Measurements from ENCODE around the gene TRIM24.

Gene TRIM24

GRCh38 chr7:138553805-138554204 lies 93.7 kb downstream of the TRIM24 start:
- peaks cover 53% of the 10 kb centered on the region for H3K9me3 Mint-ChIP-seq
- peaks cover 100% of the 10 kb centered on the region for H3K36me3 Mint-ChIP-seq (ENCODE audit: low read depth)
- no peaks in the 10 kb centered on the region for H3K4me1 Mint-ChIP-seq
- H3K27me3 Mint-ChIP-seq (ENCODE audit: low read depth, poor library complexity): peaks cover 3% of the 10 kb centered on the region
- TF ChIP-seq CTCF (IDR thresholded peaks at IDR 0.05): no peak
- DNase-seq: no peak
- H3K4me3 Mint-ChIP-seq: no peak overlapping the region
- H3K27ac Mint-ChIP-seq: no peak overlapping the region

- Mint-ChIP-seq H3K27ac (no peak overlapping the region), H3K27me3 (ENCODE audit: low read depth, poor library complexity) (peaks cover 3% of the 10 kb centered on the region), H3K36me3 (ENCODE audit: low read depth) (peaks cover 100% of the 10 kb centered on the region), H3K4me1 (no peaks in the 10 kb centered on the region), H3K4me3 (no peak overlapping the region), H3K9me3 (peaks cover 58% of the 10 kb centered on the region)
- no peak for DNase-seq
- TF ChIP-seq CTCF (IDR thresholded peaks at IDR 0.05): no peak
Measured at GRCh38 chr7:138554674-138555073, 94.6 kb downstream of the TRIM24 start.

- DNase-seq: no peak
- TF ChIP-seq CTCF (IDR thresholded peaks at IDR 0.05): no peak
- no peak overlapping the region for H3K27ac Mint-ChIP-seq
- H3K9me3 Mint-ChIP-seq: peaks cover 65% of the 10 kb centered on the region
- H3K4me1 Mint-ChIP-seq: no peaks in the 10 kb centered on the region
- H3K4me3 Mint-ChIP-seq: no peak overlapping the region
- H3K27me3 Mint-ChIP-seq (ENCODE audit: low read depth, poor library complexity): peaks cover 3% of the 10 kb centered on the region
- H3K36me3 Mint-ChIP-seq (ENCODE audit: low read depth): peaks cover 100% of the 10 kb centered on the region
Measured at GRCh38 chr7:138555684-138556083, 95.6 kb downstream of the TRIM24 start.

GRCh38 chr7:138556771-138557484 lies 96.9 kb downstream of the TRIM24 start:
- no peak for DNase-seq
- Mint-ChIP-seq H3K9me3 (peaks cover 75% of the 10 kb centered on the region), H3K27me3 (ENCODE audit: low read depth, poor library complexity) (peaks cover 3% of the 10 kb centered on the region), H3K4me3 (no peak overlapping the region), H3K36me3 (ENCODE audit: low read depth) (peaks cover 100% of the 10 kb centered on the region), H3K27ac (no peak overlapping the region), H3K4me1 (no peaks in the 10 kb centered on the region)
- TF ChIP-seq CTCF (IDR thresholded peaks at IDR 0.05): no peak

GRCh38 chr7:138559448-138559847 lies 99.4 kb downstream of the TRIM24 start:
- Mint-ChIP-seq H3K27ac (no peak overlapping the region), H3K4me1 (no peaks in the 10 kb centered on the region), H3K4me3 (no peak overlapping the region), H3K27me3 (ENCODE audit: low read depth, poor library complexity) (peaks cover 3% of the 10 kb centered on the region), H3K36me3 (ENCODE audit: low read depth) (peaks cover 100% of the 10 kb centered on the region), H3K9me3 (peaks cover 86% of the 10 kb centered on the region)
- DNase-seq: no peak
- TF ChIP-seq CTCF (IDR thresholded peaks at IDR 0.05): no peak

GRCh38 chr7:138563808-138564207 lies 103.7 kb downstream of the TRIM24 start:
- TF ChIP-seq CTCF (IDR thresholded peaks at IDR 0.05): no peak
- Mint-ChIP-seq H3K27ac (no peak overlapping the region), H3K4me1 (no peaks in the 10 kb centered on the region), H3K4me3 (no peak overlapping the region), H3K27me3 (ENCODE audit: low read depth, poor library complexity) (no peaks in the 10 kb centered on the region), H3K36me3 (ENCODE audit: low read depth) (peaks cover 98% of the 10 kb centered on the region), H3K9me3 (peaks cover 75% of the 10 kb centered on the region)
- DNase-seq: no peak
